B cell (primary cell): ENCODE data around the gene STX11. TPM values are rescaled to one million over a fixed set of nuclear protein-coding genes. Genes with fewer than 3 reads are reported as not detected.

Experiments used
- ATAC-seq: fragments of 200-7000 bp; cut with Tn5 transposase; one replicate; pipeline ENCODE4 v1.10.0; 2021; ENCODE audit warnings: low read depth, mild to moderate bottlenecking, moderate number of reproducible peaks, moderate library complexity
- CTCF ChIA-PET: fragments of 350-600 bp; sonication (Branson Sonifier 250); formaldehyde crosslinking; loops from one replicate; lab custom pipeline; 2021; ENCODE audit warnings: antibody characterized with exemption, inconsistent platforms; lab: Charles Lee
- POLR2A ChIA-PET: fragments of 350-600 bp; sonication (Branson Sonifier 250); formaldehyde crosslinking; loops from one replicate; lab custom pipeline; 2021; ENCODE audit warnings: antibody characterized with exemption; lab: Charles Lee
- DNase-seq: peaks from one replicate; pipeline ENCODE4 v3.0.0; 2013
- H2AFZ ChIP-seq: 2 replicates; pipeline ENCODE4 v1.6.1; 2012; ENCODE audit warnings: mild to moderate bottlenecking, low read depth, low read length; ENCODE audit not compliant: insufficient read depth, poor library complexity, severe bottlenecking
- H3K27ac ChIP-seq, 2 donors: 1 replicate in 1 of 2; 2 replicates in 1 of 2; pipeline ENCODE4 v1.5.1; 2012 to 2013; ENCODE audit warnings: low read length in 2 of 2, mild to moderate bottlenecking in 2 of 2, moderate library complexity in 1 of 2
- H3K27me3 ChIP-seq, 4 experiments: fragments of 200-600 bp in 1 of 4; sonication (generic) in 1 of 4; replicated peaks in 1 of 4; 1 replicate in 2 of 4; 2 replicates in 2 of 4; pipeline versions ENCODE4 v1.6.1 to v1.7.0; 2013 to 2016; ENCODE audit warnings: low read length in 3 of 4, mild to moderate bottlenecking in 2 of 4, mixed read lengths in 1 of 4, moderate library complexity in 1 of 4; ENCODE audit not compliant: insufficient read depth in 4 of 4, control insufficient read depth in 3 of 4; ENCODE audit errors: control extremely low read depth in 1 of 4
- H3K36me3 ChIP-seq, 2 experiments: replicated peaks in 1 of 2; 1 replicate in 1 of 2; 2 replicates in 1 of 2; pipeline versions ENCODE4 v1.6.1 to v1.7.1; 2013; ENCODE audit warnings: low read length in 1 of 2; ENCODE audit not compliant: insufficient read depth in 2 of 2, control insufficient read depth in 1 of 2; ENCODE audit errors: control extremely low read depth in 1 of 2, extremely low read depth in 1 of 2
- H3K4me1 ChIP-seq, 2 donors: fragments of 200-600 bp in 1 of 2; sonication (generic) in 1 of 2; 1 replicate in 1 of 2; 2 replicates in 1 of 2; pipeline versions ENCODE4 v1.5.1 to v1.6.1; 2013 to 2017; ENCODE audit warnings: low read length in 2 of 2; ENCODE audit not compliant: control insufficient read depth in 2 of 2, insufficient read depth in 2 of 2
- H3K4me2 ChIP-seq: replicated peaks from 2 replicates; pipeline ENCODE3; 2012; ENCODE audit warnings: mild to moderate bottlenecking, low read depth, low read length; ENCODE audit not compliant: poor library complexity, severe bottlenecking
- H3K4me3 ChIP-seq, 5 experiments: fragments of 200-600 bp in 1 of 5; sonication (generic) in 1 of 5; 1 replicate in 3 of 5; 2 replicates in 2 of 5; pipeline versions ENCODE4 v1.5.1 to v1.7.0; 2011 to 2016; ENCODE audit warnings: low read length in 4 of 5, mild to moderate bottlenecking in 4 of 5, low read depth in 2 of 5, control low read depth in 1 of 5, moderate library complexity in 1 of 5; ENCODE audit not compliant: insufficient read depth in 1 of 5; ENCODE audit errors: control extremely low read depth in 1 of 5, extremely low read depth in 1 of 5
- H3K79me2 ChIP-seq: fragments of 200-600 bp; sonication (generic); one replicate; pipeline ENCODE4 v1.6.0; 2016; ENCODE audit warnings: low read length; ENCODE audit not compliant: control insufficient read depth, insufficient read depth
- H3K9ac ChIP-seq: fragments of 200-600 bp; sonication (generic); 2 replicates; pipeline ENCODE4 v1.6.1; 2017; ENCODE audit warnings: mild to moderate bottlenecking, low read length, moderate library complexity
- H3K9me3 ChIP-seq, 3 donors: one replicate each; pipeline versions ENCODE4 v1.6.1 to v1.7.1; 2013; ENCODE audit warnings: low read length in 2 of 3; ENCODE audit not compliant: control insufficient read depth in 2 of 3, insufficient read depth in 1 of 3; ENCODE audit errors: control extremely low read depth in 1 of 3
- H4K20me1 ChIP-seq: 2 replicates; pipeline ENCODE4 v1.6.0; 2012; ENCODE audit warnings: mild to moderate bottlenecking, low read length; ENCODE audit not compliant: insufficient read depth, control insufficient read depth, poor library complexity, severe bottlenecking
- H3K27ac Mint-ChIP-seq: one replicate; pipeline ENCODE4 v1.8.0; 2021; ENCODE audit warnings: mixed read lengths
- H3K27me3 Mint-ChIP-seq: one replicate; pipeline ENCODE4 v1.8.0; 2021; ENCODE audit warnings: mixed read lengths
- H3K4me1 Mint-ChIP-seq: one replicate; pipeline ENCODE4 v1.8.0; 2021; ENCODE audit warnings: mixed read lengths
- H3K4me3 Mint-ChIP-seq: one replicate; pipeline ENCODE4 v1.8.0; 2021; ENCODE audit warnings: mixed read lengths
- H3K9me3 Mint-ChIP-seq: one replicate; pipeline ENCODE4 v1.8.0; 2022; ENCODE audit warnings: mixed read lengths; ENCODE audit not compliant: insufficient read depth
- CTCF ChIP-seq: fragments of 200-600 bp; IDR thresholded peaks from one replicate; pipeline ENCODE4 v1.8.0; 2022; ENCODE audit warnings: antibody characterized with exemption, mild to moderate bottlenecking
- EZH2 ChIP-seq: IDR thresholded peaks from 2 replicates; pipeline ENCODE4 v1.6.1; 2012; ENCODE audit warnings: borderline replicate concordance, low read depth, mild to moderate bottlenecking, moderate library complexity, low read length; ENCODE audit not compliant: insufficient read depth, poor library complexity, severe bottlenecking
- whole genome bisulfite sequencing: methylation state at CpG from one replicate; pipeline ENCODE4 v1.1.5; 2013; ENCODE audit warnings: missing lambda C conversion rate; ENCODE audit not compliant: insufficient coverage; 5-methylcytosine and 5-hydroxymethylcytosine counted together
- intact Hi-C: fragments of 100-400 bp; cut with micrococcal nuclease; formaldehyde crosslinking; loops from one replicate; pipeline ENCODE4 v1.10.0; 2022
- polyA plus RNA-seq: library from polyadenylated mRNA; depleted of rRNA; stranded (reverse); fragments of >200 nt; gene quantifications from 2 replicates; pipeline ENCODE4 v1.2.3, GENCODE V29; 2012
- total RNA-seq, 2 donors: library from RNA; stranded (reverse); fragments of 120-200 nt in 1 of 2; gene quantifications; 1 replicate in 1 of 2; 2 replicates in 1 of 2; pipeline versions ENCODE4 v1.2.3 to v1.2.4, GENCODE V29; 2013 to 2022

The STX11 gene
- total and polyA plus RNA-seq, 2 donors (not counting 1 experiment from before 2014, with no cell fraction given), result 10.3 to 14.6 TPM

DNA sequence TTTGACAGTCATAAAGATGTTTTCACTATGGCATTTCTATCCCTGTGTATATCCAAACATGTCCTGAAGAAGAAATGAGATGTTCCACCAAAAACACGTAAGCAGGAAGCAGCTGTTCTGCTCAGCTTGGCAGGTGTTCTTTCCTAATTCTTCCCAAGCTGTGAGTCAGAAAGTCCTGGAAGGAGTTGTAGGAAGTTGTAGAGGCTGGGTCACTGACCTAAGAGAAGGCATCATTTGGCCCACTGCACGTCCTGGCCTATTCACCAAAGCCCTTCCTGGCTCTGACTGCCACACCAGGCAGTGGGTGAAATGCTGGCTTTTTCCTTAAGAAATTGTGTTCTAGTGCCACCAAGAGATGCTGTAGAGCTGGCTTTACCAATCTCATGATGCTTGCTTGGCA, 40.3 kb downstream of the STX11 start:
- Histone ChIP-seq H3K36me3 (peaks cover 0 to 13% of the 10 kb centered on the region in 2 experiments), H3K79me2 (no peaks in the 10 kb centered on the region), H2AFZ (no peak overlapping the region), H3K4me2 (no peak overlapping the region), H3K4me3 (no peak overlapping the region), H3K9me3 (peaks cover 0 to 10% (median 0%) of the 10 kb centered on the region in 3 donors), H3K4me1 (no peaks in the 10 kb centered on the region), H3K27ac (no peak overlapping the region), H3K27me3 (no peaks in the 10 kb centered on the region), H3K9ac (no peak overlapping the region), H4K20me1 (no peaks in the 10 kb centered on the region)
- intact Hi-C loops, result no loop called here
- Mint-ChIP-seq H3K4me1 (no peaks in the 10 kb centered on the region), H3K27me3 (no peaks in the 10 kb centered on the region), H3K9me3 (no peaks in the 10 kb centered on the region), H3K27ac (peak overlapping the region; percentile 5), H3K4me3 (no peak overlapping the region)
- WGBS, result 87% methylated on average over 2 of the region's 2 CpGs
- TF ChIP-seq CTCF (no peak), EZH2 (no peak)
- DNase-seq (no peak), ATAC-seq (no peak)
- ChIA-PET CTCF (interaction anchor here (0.7 kb wide), 1 partner anchor 13 kb away, joined by 3 read pairs; no protein-coding TSS in a partner anchor), POLR2A (no interaction called here)

DNA sequence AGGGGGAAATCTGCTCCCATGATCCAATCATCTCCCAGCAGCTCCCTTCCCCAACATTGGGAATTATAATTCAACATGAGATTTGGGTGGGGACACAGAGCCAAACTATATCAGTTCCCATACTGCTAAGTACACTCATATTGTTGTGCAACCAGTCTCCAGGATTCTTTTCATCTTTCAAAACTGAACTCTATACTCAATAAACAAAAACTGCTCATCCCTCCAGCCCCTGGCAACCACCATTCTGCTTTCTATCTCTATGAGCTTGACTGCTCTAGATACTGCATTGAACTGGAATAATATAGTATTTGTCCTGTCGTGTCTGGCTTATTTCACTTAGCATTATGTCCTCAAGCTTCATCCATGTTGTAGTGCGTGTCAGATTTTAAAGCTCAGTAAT, 42.9 kb downstream of the STX11 start:
- WGBS, result no CpG with 5 or more reads among the region's 2 CpGs
- ChIA-PET POLR2A (no interaction called here), CTCF (interaction anchor here (1.2 kb wide), 1 partner anchor 230 kb away, joined by 3 read pairs; no protein-coding TSS in a partner anchor)
- Histone ChIP-seq H3K9ac (no peak overlapping the region), H3K4me3 (no peak overlapping the region), H3K9me3 (no peaks in the 10 kb centered on the region), H3K79me2 (no peaks in the 10 kb centered on the region), H3K4me1 (no peaks in the 10 kb centered on the region), H3K27ac (no peak overlapping the region), H3K4me2 (no peak overlapping the region), H2AFZ (no peak overlapping the region), H4K20me1 (no peaks in the 10 kb centered on the region), H3K36me3 (no peaks in the 10 kb centered on the region), H3K27me3 (no peaks in the 10 kb centered on the region)
- ATAC-seq, result no peak
- no peak overlapping the region for H3K4me3 Mint-ChIP-seq
- intact Hi-C loops, result no loop called here
- no peak overlapping the region for H3K27ac Mint-ChIP-seq
- no peak for DNase-seq
- no peaks in the 10 kb centered on the region for H3K4me1 Mint-ChIP-seq
- peaks cover 2% of the 10 kb centered on the region for H3K9me3 Mint-ChIP-seq
- no peaks in the 10 kb centered on the region for H3K27me3 Mint-ChIP-seq
- TF ChIP-seq CTCF, result no peak
- TF ChIP-seq EZH2, result no peak
